Fibroblast of skin of left quadriceps (primary cell): Measurements from ENCODE around the gene SLC17A5.
"Not testable (repeated sequence)": the region's sequence is repeated elsewhere in the genome, so short reads cannot be mapped to it uniquely, and the experiment has no call there.

Source experiments
- DNase-seq, 2 experiments: peaks; one replicate each; pipeline ENCODE4 v3.0.0-alpha.2; 2013; ENCODE audit warnings: low read depth in 2 of 2

Gene SLC17A5

DNA sequence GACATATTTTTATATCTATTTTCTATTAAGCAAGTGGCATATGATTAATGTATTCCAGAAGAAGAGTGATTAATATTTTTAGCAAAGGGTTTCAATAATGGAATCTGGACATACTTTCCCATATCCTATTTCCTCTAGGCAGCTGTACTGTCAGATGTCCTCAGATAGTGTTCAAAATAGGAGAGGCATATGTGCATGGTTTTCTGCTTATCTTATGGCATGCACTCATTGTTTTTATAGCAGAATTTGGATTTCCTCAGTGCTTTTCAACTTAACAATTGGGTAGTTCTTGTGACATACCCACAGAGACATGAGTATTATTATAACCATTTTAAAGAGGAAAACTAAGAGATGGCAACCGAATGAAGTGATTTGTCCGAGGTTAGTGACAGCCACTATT, 12.6 kb upstream of the SLC17A5 start:
- no peak for DNase-seq

DNA sequence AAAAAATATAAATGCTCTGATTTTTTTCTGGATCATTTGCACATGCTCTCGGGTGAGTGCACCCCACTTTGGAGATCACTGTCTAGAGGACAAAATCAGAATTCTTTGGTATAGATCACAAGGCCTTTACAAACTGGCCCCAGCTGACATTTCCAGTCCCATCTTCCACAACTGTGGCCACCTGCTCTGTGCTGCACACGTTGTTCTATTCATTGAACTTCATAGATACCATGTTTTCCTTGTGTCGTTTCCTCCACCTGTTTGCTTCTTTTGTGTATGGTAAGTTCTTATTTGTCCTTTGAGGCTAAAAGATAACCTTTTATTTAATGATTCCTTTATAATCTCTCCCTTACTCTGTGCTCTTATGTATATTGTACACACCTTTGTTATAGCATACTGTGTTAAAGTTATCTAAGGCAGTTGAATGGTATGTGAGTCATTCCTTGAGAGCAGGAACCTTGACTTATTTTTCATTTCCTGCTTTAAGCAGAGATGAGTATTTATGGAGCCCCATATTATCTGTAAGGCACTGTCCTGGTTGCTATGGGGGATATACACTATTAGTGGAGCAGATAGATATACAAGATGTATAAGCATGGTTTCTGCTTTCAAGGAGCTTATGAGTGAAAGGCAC, 12.0 kb upstream of the SLC17A5 start:
- DNase-seq: no peak

DNA sequence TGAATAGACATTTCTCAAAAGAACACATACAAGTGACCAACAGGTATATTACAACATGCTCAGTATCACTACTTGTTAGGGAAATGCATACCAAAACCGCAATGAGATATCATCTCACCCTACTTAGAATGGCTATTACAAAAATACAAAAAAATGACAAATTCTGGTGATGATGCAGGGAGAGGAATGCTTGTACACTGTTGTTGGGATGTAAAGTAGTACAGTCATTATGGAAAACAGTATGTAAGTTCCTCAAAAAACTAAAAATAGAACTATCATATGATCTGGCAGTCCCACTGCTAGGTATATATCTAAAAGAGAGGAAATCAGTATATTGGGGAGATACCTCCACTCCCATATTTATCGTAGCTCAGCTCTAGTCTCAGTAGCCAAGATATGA, 10.9 kb upstream of the SLC17A5 start:
- DNase-seq: no peak

DNA sequence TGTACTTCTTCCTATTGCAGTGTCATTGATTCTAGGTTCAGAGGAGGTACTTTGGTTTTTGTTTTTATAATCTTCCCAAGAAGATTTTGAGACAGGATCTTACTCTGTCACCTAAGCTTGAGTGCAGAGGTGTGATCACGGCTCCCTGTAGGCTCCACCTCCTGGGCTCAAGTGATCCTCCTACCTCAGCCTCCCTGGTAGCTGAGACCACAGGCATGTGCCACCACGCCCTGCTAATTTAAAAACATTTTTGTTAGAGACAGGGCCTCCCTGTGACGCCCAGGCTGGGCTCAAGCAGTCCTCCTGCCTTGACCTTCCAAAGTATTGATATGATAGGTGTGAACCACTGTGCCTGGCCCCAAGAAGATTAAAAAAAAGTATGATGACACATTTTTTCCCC, 3.4 kb upstream of the SLC17A5 start:
- no peak for DNase-seq

DNA sequence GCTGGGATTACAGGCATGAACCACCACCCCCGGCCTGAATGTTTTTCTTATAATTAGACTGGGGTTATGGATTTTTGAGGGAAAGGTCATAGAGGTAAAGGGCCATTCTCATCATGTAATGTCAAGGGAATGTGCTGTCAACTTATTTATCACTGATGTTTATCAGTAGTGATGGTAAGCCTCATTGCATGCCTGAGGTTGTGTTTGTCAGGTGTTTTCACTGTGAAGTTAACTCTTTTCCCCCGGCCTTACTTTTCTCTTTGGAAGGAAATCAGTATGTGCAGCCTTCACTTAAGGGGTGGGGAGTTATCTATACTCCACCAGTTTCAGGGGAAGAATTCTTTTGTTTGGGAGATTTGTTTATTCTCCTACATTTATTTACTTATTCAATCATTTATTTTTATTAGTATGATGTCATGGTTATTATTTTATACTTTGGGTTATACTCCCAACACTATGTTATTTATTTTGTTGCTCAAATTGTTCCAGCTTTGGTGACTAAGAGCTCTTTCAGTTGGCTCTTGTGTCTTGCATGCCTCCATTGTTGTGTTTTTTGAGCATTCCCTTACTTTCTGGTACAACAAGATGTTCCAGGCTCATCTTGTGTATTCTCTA, 2.8 kb upstream of the SLC17A5 start:
- no peak for DNase-seq

DNA sequence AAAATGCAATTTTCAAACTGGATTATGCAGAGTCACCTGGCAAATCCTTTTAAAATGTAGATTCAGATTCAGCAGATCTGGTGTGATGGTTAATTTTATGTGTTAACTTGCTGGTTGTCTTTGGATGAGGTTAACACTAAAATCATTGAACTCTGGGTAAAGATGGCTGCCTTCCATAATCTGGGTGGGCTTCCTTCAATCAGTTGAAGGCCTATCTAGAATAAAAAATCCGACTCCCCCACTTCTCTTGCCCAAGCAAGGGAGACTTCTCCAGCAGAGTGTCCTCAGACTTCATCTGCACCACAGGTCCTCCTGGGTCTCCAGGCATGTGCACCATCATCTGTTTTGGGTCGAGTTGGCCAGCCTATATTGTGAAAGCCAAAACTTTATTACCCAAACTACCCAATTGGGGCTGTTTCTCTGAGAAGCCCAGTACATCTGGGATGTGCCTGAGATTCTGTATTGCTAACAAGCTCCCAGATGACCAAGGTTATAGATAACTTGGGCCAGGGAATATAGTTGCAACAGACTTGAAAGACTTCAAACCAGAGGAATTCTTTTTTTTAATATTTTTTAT, 1.6 kb upstream of the SLC17A5 start:
- DNase-seq: no peak

DNA sequence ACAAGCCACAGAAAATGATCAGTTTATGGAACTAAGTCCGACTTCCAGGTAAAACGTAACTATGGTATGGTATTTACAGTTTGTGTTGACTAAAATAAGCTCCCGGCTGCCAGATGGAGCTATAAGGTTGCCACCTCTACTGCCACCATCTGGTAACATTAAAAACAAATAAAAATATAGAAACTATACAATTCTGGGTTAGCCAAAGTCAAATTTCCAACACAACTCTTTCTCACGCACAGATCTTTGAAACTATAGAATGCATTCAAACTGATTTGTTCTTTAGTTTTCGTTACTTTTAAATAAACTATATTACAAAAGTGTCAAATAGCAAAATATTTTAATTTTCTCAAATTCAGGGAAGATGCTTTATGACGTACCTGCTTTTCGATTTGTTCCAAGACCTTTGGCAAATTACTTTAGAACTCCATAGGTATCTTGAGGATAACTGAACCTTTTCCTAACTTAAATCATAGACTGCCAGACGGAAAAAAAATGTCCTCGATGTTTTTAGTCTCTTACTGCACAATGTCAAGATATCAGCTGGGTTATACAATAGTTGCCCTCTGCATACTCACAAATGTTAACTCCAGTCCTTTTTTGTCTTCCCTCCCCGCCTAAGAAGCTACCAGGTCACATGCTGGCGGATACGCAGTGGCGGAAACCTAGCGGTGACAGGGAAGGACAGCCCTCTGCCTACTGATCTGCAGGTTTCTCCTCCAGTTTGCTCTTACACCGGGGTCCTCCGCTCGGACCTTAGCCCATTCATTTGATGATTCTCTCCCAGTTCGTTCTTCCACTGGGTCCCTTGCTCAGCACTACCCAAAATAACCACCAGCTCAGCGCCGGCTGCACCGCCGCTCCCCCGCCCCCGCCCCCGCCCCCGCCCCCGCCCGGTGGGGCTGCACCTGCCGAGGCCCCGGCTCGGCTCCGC, 888 bp downstream of the SLC17A5 start:
- DNase-seq: no peak

DNA sequence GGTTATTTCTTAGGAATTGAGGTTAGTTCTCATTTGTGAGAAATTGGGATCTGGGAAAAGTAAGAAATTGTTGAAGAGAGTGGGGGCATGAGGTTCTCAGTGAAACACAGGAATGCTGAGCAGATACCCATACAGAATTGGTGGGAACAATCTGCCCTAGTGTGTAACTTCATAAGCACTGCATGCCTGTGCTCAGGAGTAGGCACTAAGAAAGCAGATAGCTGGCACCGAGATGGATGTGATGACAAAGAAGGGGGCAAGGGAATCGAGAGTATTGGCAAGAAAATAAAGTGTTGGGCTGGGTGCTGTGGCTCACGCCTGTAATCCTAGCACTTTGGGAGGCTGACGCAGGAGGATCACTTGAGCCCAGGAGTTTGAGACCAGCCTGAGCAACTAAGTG, 4.0 kb downstream of the SLC17A5 start:
- no peak for DNase-seq

DNA sequence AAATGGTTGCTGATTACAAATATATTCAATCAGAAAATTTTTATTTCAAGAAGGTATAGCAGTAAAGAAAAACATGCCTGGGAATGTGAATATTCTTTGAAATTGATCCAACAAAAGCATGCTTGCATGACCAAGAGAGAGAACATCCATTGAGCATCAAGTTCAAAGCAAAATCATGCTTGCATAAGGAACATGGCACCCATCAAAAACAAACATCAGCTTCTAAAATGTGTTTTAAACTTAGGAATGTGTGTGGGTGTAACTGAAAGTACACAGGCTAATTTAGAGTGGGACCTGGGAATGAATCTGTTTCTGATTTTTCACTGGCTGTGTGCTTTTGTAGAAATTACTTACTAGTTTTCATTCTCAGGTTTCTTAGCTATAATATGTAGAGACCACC, 5.6 kb downstream of the SLC17A5 start:
- DNase-seq: no peak

DNA sequence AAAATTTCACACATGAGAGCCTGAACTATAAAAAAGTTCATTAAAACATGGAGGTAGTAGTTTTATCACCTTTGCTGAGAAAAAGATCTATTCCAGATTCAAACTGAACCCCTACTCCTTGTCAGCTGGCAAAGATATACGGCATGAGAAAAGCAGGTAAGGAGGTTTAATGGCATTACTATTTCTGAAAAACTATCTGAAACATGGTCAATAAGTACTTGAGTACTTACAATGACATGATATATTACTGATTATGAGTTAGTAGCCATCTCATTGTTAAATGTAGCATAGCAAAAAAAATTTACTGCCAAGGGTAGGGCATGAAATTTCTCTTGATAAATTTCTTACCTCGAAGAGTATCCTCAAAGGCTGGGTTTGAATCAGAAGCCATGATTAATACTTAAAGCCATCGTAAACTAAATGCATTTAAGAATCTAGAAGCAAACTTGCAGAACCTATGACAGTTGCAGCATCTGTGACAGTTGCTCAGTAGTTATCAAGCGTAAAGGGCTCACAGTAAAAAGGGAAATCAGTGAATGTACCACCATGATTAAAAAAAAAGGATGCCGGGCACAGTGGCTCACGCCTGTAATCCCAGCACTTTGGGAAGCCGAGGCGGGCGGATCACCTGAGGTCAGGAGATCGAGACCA, 8.7 kb downstream of the SLC17A5 start:
- no peak for DNase-seq

DNA sequence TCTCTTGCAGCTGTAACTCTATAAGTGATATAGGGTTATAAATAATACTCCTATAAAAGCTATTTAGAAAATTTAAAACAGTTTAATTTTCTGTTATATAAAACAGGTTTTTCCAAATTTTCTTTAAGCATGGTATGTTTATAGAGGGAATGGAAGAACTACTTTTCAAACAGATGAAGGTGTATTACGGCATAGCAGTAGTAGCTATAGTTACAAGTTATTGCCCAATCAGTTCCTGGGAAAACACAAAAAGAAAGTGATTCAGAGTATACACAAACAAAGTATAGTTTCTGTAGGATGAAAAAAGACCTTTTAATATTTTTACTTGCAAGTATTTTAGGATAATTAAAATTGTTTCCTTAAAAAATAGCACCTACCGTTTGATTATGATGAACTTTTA, 9.8 kb downstream of the SLC17A5 start:
- DNase-seq: no peak

DNA sequence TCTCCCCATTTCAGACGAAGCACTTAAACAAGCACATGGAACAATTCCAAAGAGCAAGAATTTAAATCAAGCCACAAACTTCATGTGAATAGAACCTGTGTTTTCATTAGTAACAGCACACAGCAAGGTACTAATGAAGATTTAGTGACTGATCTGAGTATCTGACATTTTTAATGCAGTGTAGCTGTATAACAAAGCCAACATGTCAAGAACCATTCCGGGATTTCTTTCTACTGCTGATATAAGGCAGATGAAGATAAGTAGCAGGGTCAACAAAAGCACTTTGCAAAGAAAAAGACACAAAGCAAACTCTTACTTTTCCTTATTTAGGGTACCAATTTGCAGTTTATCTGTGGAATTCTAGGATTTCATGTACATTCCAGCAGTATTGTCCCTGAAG, 11.3 kb downstream of the SLC17A5 start:
- DNase-seq: no peak

DNA sequence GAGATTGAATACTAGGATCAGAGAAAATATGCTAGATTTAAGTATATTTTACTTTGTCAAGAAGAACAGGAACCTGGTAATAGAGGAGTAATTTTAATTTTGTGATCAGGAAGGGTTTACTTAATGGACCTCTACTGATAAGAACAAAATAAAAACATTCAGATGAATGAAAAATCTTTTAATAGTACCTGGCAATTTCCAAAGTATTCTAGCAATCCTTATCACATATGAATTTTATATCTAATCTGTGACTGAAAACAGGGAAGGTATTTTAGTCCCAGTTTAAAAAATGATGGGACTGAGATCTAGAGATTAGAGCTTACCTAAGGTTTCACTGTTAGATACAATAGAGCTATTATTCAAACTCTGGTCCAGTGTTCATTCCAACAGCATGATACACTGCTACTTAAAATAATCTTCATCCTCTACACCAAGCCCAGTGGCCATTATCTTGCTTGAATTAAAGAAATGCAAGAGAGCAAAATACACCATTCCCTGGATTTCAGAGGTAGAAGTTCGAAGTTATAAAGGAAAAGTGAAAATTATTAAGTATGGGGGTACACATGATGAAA, 13.5 kb downstream of the SLC17A5 start:
- DNase-seq: no peak

DNA sequence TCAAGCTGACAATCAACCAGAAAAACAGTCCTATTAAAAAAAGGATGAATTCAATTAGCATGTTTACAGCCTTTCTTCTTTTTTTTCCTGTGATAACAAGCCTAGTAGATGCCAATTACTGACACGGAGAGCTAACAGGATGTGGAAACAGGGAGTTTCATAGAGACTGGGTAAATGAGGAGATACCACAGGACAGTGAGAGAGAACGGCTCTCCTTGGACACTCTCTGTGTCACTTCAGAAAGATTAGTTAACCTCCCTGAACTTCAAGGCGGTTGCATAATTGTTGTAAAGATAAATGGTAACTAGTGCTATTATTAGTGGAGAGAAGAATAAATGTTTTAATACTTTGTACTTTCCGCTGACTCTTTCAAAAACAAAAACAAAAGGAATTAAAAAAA, 14.8 kb downstream of the SLC17A5 start:
- no peak for DNase-seq

DNA sequence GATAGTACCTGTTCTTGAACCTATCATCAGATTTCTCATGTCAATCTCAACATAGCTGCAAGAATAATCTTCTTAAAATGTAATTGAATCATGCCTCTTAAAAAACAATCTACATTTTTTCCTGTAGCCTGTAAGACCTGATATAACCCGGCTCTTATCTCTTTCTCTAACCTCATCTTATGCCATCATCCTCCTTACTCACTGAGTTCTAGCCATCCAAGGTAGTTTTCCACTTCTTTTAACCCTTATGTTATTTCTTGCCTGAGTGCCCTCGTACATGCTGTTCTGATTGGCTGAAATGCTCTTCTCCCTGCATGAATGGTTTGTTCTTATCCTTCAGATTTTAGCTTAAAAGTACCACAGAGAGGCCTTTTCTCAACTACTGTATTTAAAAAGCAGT, 16.4 kb downstream of the SLC17A5 start:
- no peak for DNase-seq

DNA sequence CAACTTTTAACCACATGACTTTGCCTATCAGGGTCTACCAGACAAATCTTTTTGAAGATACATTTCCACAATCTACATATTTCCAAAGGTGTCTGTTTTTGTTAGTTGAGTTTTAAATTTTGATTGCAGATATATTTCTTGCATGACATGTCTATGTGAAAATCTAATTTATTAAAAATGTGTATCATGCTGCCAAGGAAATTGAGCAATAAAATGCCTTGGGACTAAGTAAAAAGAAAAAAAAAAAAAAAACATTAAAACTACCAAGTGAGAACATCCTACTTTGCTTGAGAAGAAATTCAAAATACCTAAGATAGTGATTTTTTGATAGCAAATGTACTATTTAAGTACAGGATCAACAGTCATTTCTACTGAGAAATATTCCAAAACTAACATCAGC, 17.7 kb downstream of the SLC17A5 start:
- no peak for DNase-seq

DNA sequence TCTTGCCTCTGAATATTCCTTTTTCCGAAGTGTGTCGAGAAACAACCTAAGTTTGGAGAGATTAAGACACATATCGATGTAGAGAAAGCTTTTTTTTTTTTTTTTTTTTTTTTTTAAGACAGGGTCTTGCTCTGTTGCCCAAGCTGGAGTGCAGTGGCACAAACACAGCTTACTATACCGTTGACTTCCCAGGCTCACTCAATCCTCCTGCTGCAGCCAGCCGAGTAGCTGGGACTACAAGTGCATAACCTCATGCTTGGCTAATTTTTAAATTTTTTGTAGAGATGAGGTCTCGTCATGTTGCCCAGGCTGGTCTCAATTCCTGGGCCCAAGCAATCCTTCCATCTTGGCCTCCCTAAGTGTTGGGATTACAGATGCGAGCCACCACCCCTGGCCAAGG, 21.4 kb downstream of the SLC17A5 start:
- DNase-seq: no peak

DNA sequence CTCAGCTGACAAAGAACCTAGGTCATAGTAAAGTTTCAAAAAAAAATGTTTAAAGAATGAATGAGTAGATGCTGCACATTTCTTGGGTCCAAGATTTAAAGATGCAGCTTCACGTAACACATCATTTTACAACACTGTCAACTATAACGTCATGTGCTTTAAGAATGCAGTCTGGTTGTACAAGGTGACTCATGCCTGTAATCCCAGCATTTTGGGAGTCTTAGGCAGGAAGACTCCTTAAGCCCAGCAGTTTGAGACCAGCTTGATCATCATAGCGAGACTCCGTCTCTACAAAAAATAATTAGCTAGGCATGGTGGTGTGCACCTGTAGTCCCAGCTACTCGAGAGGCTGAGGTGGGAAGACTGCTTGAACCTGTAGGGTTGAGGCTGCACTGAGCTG, 21.9 kb downstream of the SLC17A5 start:
- DNase-seq: no peak

DNA sequence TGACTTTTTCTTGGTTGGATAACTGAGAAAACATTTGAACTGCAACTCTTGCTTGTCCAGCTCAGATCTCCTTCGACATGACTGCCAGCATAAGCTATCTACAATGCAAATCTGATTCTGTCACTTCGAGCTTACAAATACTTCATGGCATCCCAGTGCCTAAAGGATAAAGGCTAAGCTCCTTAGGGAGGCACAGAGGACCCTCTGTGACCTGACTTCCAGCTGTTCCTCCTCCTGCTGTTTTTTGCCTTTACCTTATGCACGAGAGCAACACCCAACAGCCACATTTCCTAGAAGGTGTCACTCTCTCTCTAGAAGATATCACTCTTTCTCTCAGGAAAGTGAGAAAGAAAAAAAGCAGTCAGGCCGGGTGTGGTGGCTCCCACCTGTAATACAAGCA, 23.4 kb downstream of the SLC17A5 start:
- DNase-seq: no peak

DNA sequence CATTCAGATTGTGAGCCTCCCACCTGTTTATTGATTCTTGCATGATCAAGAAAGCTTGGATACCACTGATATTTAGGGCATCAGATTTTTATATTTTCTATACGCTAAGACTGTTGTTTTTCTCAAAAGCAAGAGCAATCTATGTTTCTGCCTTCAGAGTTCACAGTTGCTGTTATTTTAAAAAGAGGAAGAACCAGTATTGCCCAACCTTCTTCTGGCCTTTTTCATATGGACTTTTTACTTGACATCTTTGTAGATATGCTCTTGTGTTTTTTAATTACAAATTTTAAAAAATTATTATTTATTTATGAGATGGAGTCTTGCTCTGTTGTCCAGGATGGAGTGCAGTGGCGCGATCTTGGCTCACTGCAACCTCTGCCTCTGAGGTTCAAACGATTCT, 28.9 kb downstream of the SLC17A5 start:
- no peak for DNase-seq

DNA sequence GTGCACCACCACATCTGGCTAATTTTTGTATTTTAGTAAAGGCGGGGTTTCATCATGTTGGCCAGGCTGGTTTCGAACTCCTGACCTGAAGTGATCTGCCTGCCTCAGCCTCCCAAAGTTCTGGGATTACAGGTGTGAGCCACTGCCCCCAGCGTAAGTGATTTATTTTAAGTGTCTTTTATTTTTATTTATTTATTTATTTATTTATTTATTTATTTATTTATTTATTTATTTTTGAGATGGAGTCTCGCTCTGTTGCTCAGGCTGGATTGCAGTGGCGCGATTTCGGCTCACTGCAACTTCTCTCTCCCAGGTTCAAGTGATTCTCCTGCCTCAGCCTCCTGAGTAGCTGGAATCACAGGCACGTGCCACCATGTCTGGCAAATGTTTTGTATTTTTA, 30.3 kb downstream of the SLC17A5 start:
- DNase-seq: not testable (repeated sequence)

DNA sequence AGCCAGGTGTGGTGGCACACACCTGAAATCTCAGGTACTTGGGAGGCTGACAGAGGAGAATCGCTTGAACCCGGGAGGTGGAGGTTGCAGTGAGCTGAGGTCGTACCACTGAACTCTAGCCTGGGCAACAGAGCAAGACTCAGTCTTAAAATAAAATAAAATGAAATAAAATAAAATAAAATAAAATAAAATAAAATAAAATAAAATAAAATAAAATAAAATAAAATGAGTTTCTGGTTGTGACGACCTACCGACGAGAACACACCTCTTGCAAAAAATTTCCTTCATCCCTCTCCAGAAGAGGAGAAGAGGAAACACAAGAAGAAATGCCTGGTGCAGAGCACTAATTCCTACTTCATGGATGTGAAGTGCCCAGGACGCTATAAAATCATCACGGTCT, 35.7 kb downstream of the SLC17A5 start:
- DNase-seq: not testable (repeated sequence)
